Neural progenitor cell (in vitro differentiated cells): ENCODE results near the gene IFNGR2.

Experiments used
- CTCF ChIP-seq: fragments of 200-600 bp; sonication (generic); IDR thresholded peaks from 2 replicates; pipeline ENCODE4 v1.5.1; 2017; ENCODE audit warnings: antibody characterized with exemption, mild to moderate bottlenecking
- EZH2 ChIP-seq: fragments of 200-600 bp; sonication (generic); IDR thresholded peaks from 2 replicates; pipeline ENCODE4 v1.6.1; 2017; ENCODE audit warnings: antibody characterized with exemption, mild to moderate bottlenecking, moderate library complexity

GRCh38 chr21:33461538-33462250 lies 58.5 kb downstream of the IFNGR2 start:
- no peak for TF ChIP-seq CTCF
- TF ChIP-seq EZH2, result no peak
